H1 (cell line): ENCODE data around the gene UVSSA. TPM values are rescaled to one million over a fixed set of nuclear protein-coding genes. Genes with fewer than 3 reads are reported as not detected.

Experiments
- CTCF ChIA-PET: fragments of 300-600 bp; sonication (Branson Sonifier 250); formaldehyde crosslinking; loops from one replicate; lab custom pipeline; 2021; ENCODE audit not compliant: partially characterized antibody; lab: Charles Lee
- POLR2A ChIA-PET: fragments of 300-600 bp; sonication (Branson Sonifier 250); formaldehyde crosslinking; loops from one replicate; lab custom pipeline; 2021; ENCODE audit warnings: inconsistent platforms; ENCODE audit not compliant: partially characterized antibody; lab: Charles Lee
- DNase-seq, 2 experiments: peaks; one replicate each; pipeline versions ENCODE4 v3.0.0 to v3.0.0-alpha.2; 2010 to 2022; ENCODE audit warnings: low spot score in 2 of 2, low read depth in 1 of 2, mixed read lengths in 1 of 2
- FAIRE-seq: peaks from 2 replicates; lab custom pipeline; 2011; peaks lifted over from hg19 to GRCh38; lab: Jason Lieb, UNC
- H2AFZ ChIP-seq: 2 replicates; pipeline ENCODE4 v1.8.1; 2012; ENCODE audit warnings: low read length, inconsistent platforms
- H2AK5ac ChIP-seq: 2 replicates; pipeline ENCODE4 v1.6.1; 2013; ENCODE audit warnings: low read depth, low read length
- H2BK120ac ChIP-seq: replicated peaks from 2 replicates; pipeline ENCODE3; 2013; ENCODE audit warnings: low read depth, low read length, inconsistent platforms
- H2BK12ac ChIP-seq: 2 replicates; pipeline ENCODE4 v1.6.1; 2013; ENCODE audit warnings: low read depth, low read length
- H2BK15ac ChIP-seq: 2 replicates; pipeline ENCODE4 v1.6.1; 2013; ENCODE audit warnings: low read length
- H2BK20ac ChIP-seq: 2 replicates; pipeline ENCODE4 v1.6.1; 2013; ENCODE audit warnings: low read length
- H2BK5ac ChIP-seq: 2 replicates; pipeline ENCODE4 v1.6.1; 2013; ENCODE audit warnings: low read depth, low read length
- H3K14ac ChIP-seq: 2 replicates; pipeline ENCODE4 v1.6.1; 2013; ENCODE audit warnings: inconsistent platforms; ENCODE audit not compliant: insufficient read length
- H3K18ac ChIP-seq: 2 replicates; pipeline ENCODE4 v1.6.1; 2013; ENCODE audit warnings: low read length; ENCODE audit errors: extremely low read depth
- H3K23ac ChIP-seq: 2 replicates; pipeline ENCODE4 v1.6.1; 2013; ENCODE audit warnings: inconsistent platforms; ENCODE audit not compliant: insufficient read length
- H3K23me2 ChIP-seq: 2 replicates; pipeline ENCODE4 v1.6.1; 2013; ENCODE audit warnings: low read depth, low read length
- H3K27ac ChIP-seq: 2 replicates; pipeline ENCODE4 v1.6.1; 2011; ENCODE audit warnings: low read depth, low read length, inconsistent platforms
- H3K27me3 ChIP-seq, 4 experiments: replicated peaks in 1 of 4; 1 replicate in 1 of 4; 2 replicates in 3 of 4; pipeline versions ENCODE4 v1.6.1 to v1.8.1; 2011 to 2013; ENCODE audit warnings: low read length in 3 of 4, mild to moderate bottlenecking in 3 of 4, inconsistent platforms in 2 of 4, mixed read lengths in 2 of 4, moderate library complexity in 1 of 4; ENCODE audit not compliant: control insufficient read depth in 3 of 4, insufficient read depth in 3 of 4; ENCODE audit errors: extremely low read depth in 1 of 4
- H3K36me3 ChIP-seq, 4 experiments: 2 replicates each; pipeline versions ENCODE4 v1.6.1 to v1.8.1; 2011 to 2013; ENCODE audit warnings: mild to moderate bottlenecking in 4 of 4, low read length in 3 of 4, moderate library complexity in 2 of 4, control low read depth in 1 of 4, inconsistent platforms in 1 of 4; ENCODE audit not compliant: insufficient read depth in 4 of 4, control insufficient read depth in 2 of 4
- H3K4ac ChIP-seq: replicated peaks from 2 replicates; pipeline ENCODE3; 2013; ENCODE audit warnings: low read length, low read depth, mixed read lengths, inconsistent platforms; ENCODE audit not compliant: insufficient read length
- H3K4me1 ChIP-seq, 4 experiments: replicated peaks in 1 of 4; 1 replicate in 1 of 4; 2 replicates in 3 of 4; pipeline versions ENCODE4 v1.6.1 to v1.8.1; 2011 to 2013; ENCODE audit warnings: low read length in 3 of 4, inconsistent platforms in 2 of 4, mixed read lengths in 1 of 4; ENCODE audit not compliant: insufficient read depth in 4 of 4, control insufficient read depth in 3 of 4
- H3K4me2 ChIP-seq, 2 experiments: 2 replicates each; pipeline versions ENCODE4 v1.6.1 to v1.8.1; 2011 to 2013; ENCODE audit warnings: low read depth in 2 of 2, low read length in 2 of 2, control low read depth in 1 of 2, inconsistent platforms in 1 of 2, mild to moderate bottlenecking in 1 of 2; ENCODE audit not compliant: insufficient read depth in 1 of 2
- H3K4me3 ChIP-seq, 4 experiments: fragments of 200-600, 300-600 bp in 1 of 4; sonication (generic), shearing (Covaris generic), sonication (Bioruptor Twin) in 1 of 4; 2 replicates each; pipeline versions ENCODE4 v1.5.1 to v1.8.1; 2011 to 2016; ENCODE audit warnings: low read length in 4 of 4, low read depth in 3 of 4, control low read depth in 2 of 4, inconsistent platforms in 2 of 4, mild to moderate bottlenecking in 2 of 4, mixed read lengths in 1 of 4, moderate library complexity in 1 of 4; ENCODE audit not compliant: insufficient read depth in 2 of 4; ENCODE audit errors: extremely low read depth in 1 of 4
- H3K56ac ChIP-seq: replicated peaks from 2 replicates; pipeline ENCODE3; 2013; ENCODE audit warnings: low read depth, mild to moderate bottlenecking, mixed read lengths, low read length, inconsistent platforms; ENCODE audit not compliant: insufficient read length
- H3K79me1 ChIP-seq: 2 replicates; pipeline ENCODE4 v1.6.1; 2013; ENCODE audit warnings: low read depth, low read length, control low read depth
- H3K79me2 ChIP-seq, 2 experiments: 2 replicates each; pipeline versions ENCODE4 v1.6.1 to v1.8.1; 2012 to 2013; ENCODE audit warnings: low read length in 2 of 2, mild to moderate bottlenecking in 2 of 2, inconsistent platforms in 1 of 2; ENCODE audit not compliant: insufficient read depth in 2 of 2, control insufficient read depth in 1 of 2
- H3K9ac ChIP-seq, 4 experiments: replicated peaks in 1 of 4; 1 replicate in 1 of 4; 2 replicates in 3 of 4; pipeline versions ENCODE4 v1.6.1 to v1.8.1; 2011 to 2013; ENCODE audit warnings: low read depth in 3 of 4, low read length in 3 of 4, control low read depth in 2 of 4, mild to moderate bottlenecking in 2 of 4, moderate library complexity in 2 of 4, inconsistent platforms in 1 of 4; ENCODE audit errors: extremely low read depth in 1 of 4
- H3K9me3 ChIP-seq, 2 experiments: 2 replicates each; pipeline versions ENCODE4 v1.6.1 to v1.8.1; 2012 to 2013; ENCODE audit warnings: mild to moderate bottlenecking in 2 of 2, moderate library complexity in 2 of 2, control low read depth in 1 of 2, inconsistent platforms in 1 of 2, low read depth in 1 of 2, low read length in 1 of 2, mixed read lengths in 1 of 2; ENCODE audit not compliant: insufficient read depth in 2 of 2
- H4K20me1 ChIP-seq, 2 experiments: replicated peaks in 1 of 2; 2 replicates each; pipeline versions ENCODE3 to v1.8.1; 2011 to 2013; ENCODE audit warnings: inconsistent platforms in 2 of 2, low read length in 2 of 2, mild to moderate bottlenecking in 1 of 2; ENCODE audit not compliant: insufficient read depth in 2 of 2, control insufficient read depth in 1 of 2
- H4K5ac ChIP-seq: 2 replicates; pipeline ENCODE4 v1.6.1; 2013; ENCODE audit warnings: low read length, low read depth, mixed read lengths, inconsistent platforms; ENCODE audit not compliant: insufficient read length
- H4K8ac ChIP-seq: 2 replicates; pipeline ENCODE4 v1.8.0; 2013; ENCODE audit warnings: mild to moderate bottlenecking, moderate library complexity, low read length, inconsistent platforms; ENCODE audit not compliant: insufficient read depth; ENCODE audit errors: extremely low read depth
- H4K91ac ChIP-seq: replicated peaks from 2 replicates; pipeline ENCODE3; 2013; ENCODE audit warnings: low read length, mixed read lengths, inconsistent platforms; ENCODE audit not compliant: insufficient read length
- BCL11A ChIP-seq, 2 experiments: IDR thresholded peaks; one replicate each; pipeline ENCODE4 v1.6.1; 2011; ENCODE audit warnings: low read depth in 2 of 2, low read length in 2 of 2, mild to moderate bottlenecking in 2 of 2
- CBX5 ChIP-seq: fragments of 300-800, 300-1000 bp; sonication (generic); IDR thresholded peaks from 2 replicates; pipeline ENCODE4 v1.7.1; 2016; ENCODE audit warnings: antibody characterized with exemption, low read length, low read depth
- CHD1 ChIP-seq: IDR thresholded peaks from 2 replicates; pipeline ENCODE4 v1.6.1; 2012; ENCODE audit warnings: low read depth, low read length, improper control_type of control experiment
- CTCF ChIP-seq, 3 experiments: IDR thresholded peaks; 1 replicate in 2 of 3; 2 replicates in 1 of 3; pipeline versions ENCODE4 v1.5.1 to v1.6.1; 2011; ENCODE audit warnings: low read length in 3 of 3, mild to moderate bottlenecking in 3 of 3, inconsistent platforms in 2 of 3, low read depth in 1 of 3, moderate library complexity in 1 of 3; ENCODE audit not compliant: insufficient read depth in 1 of 3; ENCODE audit errors: control extremely low read depth in 1 of 3
- GABPA ChIP-seq: IDR thresholded peaks from 2 replicates; pipeline ENCODE4 v1.6.1; 2011; ENCODE audit warnings: mild to moderate bottlenecking, low read length, moderate library complexity, borderline replicate concordance; ENCODE audit not compliant: insufficient read depth
- MAFK ChIP-seq: IDR thresholded peaks from 2 replicates; pipeline ENCODE4 v1.6.1; 2012; ENCODE audit warnings: low read depth, mild to moderate bottlenecking, improper control_type of control experiment, low read length
- RAD21 ChIP-seq, 2 experiments: IDR thresholded peaks in 1 of 2; conservative IDR thresholded peaks in 1 of 2; 2 replicates each; pipeline ENCODE4 v1.6.1; 2011; ENCODE audit warnings: low read depth in 2 of 2, low read length in 2 of 2, improper control_type of control experiment in 1 of 2, inconsistent platforms in 1 of 2, mild to moderate bottlenecking in 1 of 2, moderate library complexity in 1 of 2
- RBBP5 ChIP-seq: IDR thresholded peaks from 2 replicates; pipeline ENCODE4 v1.7.1; 2012; ENCODE audit warnings: low read depth, mild to moderate bottlenecking, inconsistent platforms, low read length, moderate library complexity, borderline replicate concordance
- TCF12 ChIP-seq: IDR thresholded peaks from 2 replicates; pipeline ENCODE4 v1.6.1; 2011; ENCODE audit warnings: low read depth, mild to moderate bottlenecking, low read length
- WGBS, 2 experiments: shearing (Covaris generic) in 1 of 2; methylation state at CpG; one replicate each; pipeline versions ENCODE4 v1.1.6 to v1.1.7; 2013 to 2015; ENCODE audit warnings: low lambda C conversion rate in 2 of 2, mixed read lengths in 2 of 2, inconsistent platforms in 1 of 2, low coverage in 1 of 2, missing lambda C conversion rate in 1 of 2; ENCODE audit not compliant: insufficient replicate concordance in 2 of 2, insufficient coverage in 1 of 2, insufficient read length in 1 of 2; ENCODE audit errors: extremely low coverage in 1 of 2, missing lambda C conversion rate in 1 of 2; 5-methylcytosine and 5-hydroxymethylcytosine counted together
- polyA plus RNA-seq, 7 experiments: library from polyadenylated mRNA; depleted of rRNA in 3 of 7; stranded (reverse) in 5 of 7; unstranded in 2 of 7; fragments of >200 nt in 5 of 7; fragments of 200-250 nt in 2 of 7; gene quantifications; 1 replicate in 5 of 7; 2 replicates in 1 of 7; 4 replicates in 1 of 7; pipeline versions ENCODE4 v1.2.1 to v1.2.3, GENCODE V29; 2011 to 2013; ENCODE audit warnings: missing spikeins in 2 of 7, mixed read lengths in 2 of 7
- total RNA-seq: library from RNA; stranded (reverse); fragmentation: NEBNext Ultra II Directional; extraction: Animal tissue kit (Norgen Biotek cat#: 25700); gene quantifications from 2 replicates; pipeline ENCODE4 v1.2.1, GENCODE V29; 2021

UVSSA gene
- total and polyA plus RNA-seq, 2 of the 8 experiments (the other 6 are each of a cell fraction or from before 2014, with no cell fraction given), result 14.5 to 19.4 TPM

- peaks cover 4 to 25% of the 10 kb centered on the region in 2 experiments for H4K20me1 ChIP-seq
- FAIRE-seq, result no peak
- CTCF ChIA-PET, result interaction anchor here (0.6 to 1.6 kb wide), 22 partner anchors 9 to 385 kb away, joined by 3 to 10 read pairs (median 4); partner anchors contain the start of gene MAEA
- TF ChIP-seq CBX5 (no peak), CTCF (IDR thresholded peaks at IDR 0.05; ENCODE audit: control extremely low read depth in 1 of 3, insufficient read depth in 1 of 3, low read depth in 1 of 3, low read length in 3 of 3) (peak in 2 of 3 experiments; percentile 65 to 73; a peak in 3 of 4 replicates), CHD1 (no peak), RBBP5 (no peak), RAD21 (IDR thresholded peaks at IDR 0.05 in 1 of 2, conservative IDR thresholded peaks at IDR 0.05 in 1 of 2; ENCODE audit: low read depth in 2 of 2, low read length in 2 of 2) (peak; percentile 17 to 39; a peak in 2 of 4 replicates), GABPA (peak; percentile 75; the same call in 1 of the 2 replicates), BCL11A (IDR thresholded peaks at IDR 0.05; ENCODE audit: low read depth in 2 of 2, low read length in 2 of 2) (no peak), TCF12 (no peak), MAFK (no peak)
These were observed 28.4 kb upstream of the UVSSA start for GRCh38 chr4:1318488-1319213.

More at GRCh38 chr4:1318488-1319213, 28.4 kb upstream of the UVSSA start:
- no peak overlapping the region for H4K91ac ChIP-seq
- no peak overlapping the region for H3K4me2 ChIP-seq
- H4K8ac ChIP-seq, result peak overlapping the region; percentile 93; the same call in 1 of the 2 replicates
- H3K4ac ChIP-seq, result no peak overlapping the region
- H2AFZ ChIP-seq, result no peak overlapping the region
- H2BK120ac ChIP-seq, result no peak overlapping the region
- H3K79me1 ChIP-seq, result peaks cover 4% of the 10 kb centered on the region
- no peak overlapping the region for H3K4me3 ChIP-seq
- H3K36me3 ChIP-seq, result peaks cover 12 to 39% (median 33%) of the 10 kb centered on the region in 4 experiments
- no peak overlapping the region for H2AK5ac ChIP-seq
- no peak overlapping the region for H2BK12ac ChIP-seq
- H3K14ac ChIP-seq, result no peak overlapping the region
- no peaks in the 10 kb centered on the region for H3K27me3 ChIP-seq
- H2BK5ac ChIP-seq, result no peak overlapping the region
- H3K9me3 ChIP-seq, result no peaks in the 10 kb centered on the region
- H3K23ac ChIP-seq, result no peak overlapping the region
- no peaks in the 10 kb centered on the region for H3K4me1 ChIP-seq
- H2BK15ac ChIP-seq, result no peak overlapping the region
- WGBS, 2 experiments, result 87% methylated on average over 18 of the region's 18 CpGs; no CpG with 5 or more reads in 1 of the 2 experiments
- no peaks in the 10 kb centered on the region; a peak in 1 of 4 replicates for H3K79me2 ChIP-seq
- H3K27ac ChIP-seq, result no peak overlapping the region
- H3K56ac ChIP-seq, result no peak overlapping the region
- POLR2A ChIA-PET, result interaction anchor here (0.9 to 1.7 kb wide), 5 partner anchors 10 to 28 kb away, joined by 3 to 11 read pairs (median 3); no protein-coding TSS in a partner anchor
- no peak overlapping the region for H2BK20ac ChIP-seq
- H3K9ac ChIP-seq, result no peak overlapping the region
- peak in 1 of 2 experiments; percentile 83 for DNase-seq
- no peak overlapping the region for H3K18ac ChIP-seq
- H4K5ac ChIP-seq, result no peak overlapping the region
- H3K23me2 ChIP-seq, result no peaks in the 10 kb centered on the region
